GM18858 (cell line): ENCODE data around the gene BSND.
"Not testable (repeated sequence)": the region's sequence is repeated elsewhere in the genome, so short reads cannot be mapped to it uniquely, and the experiment has no call there.

ENCODE experiments used
- ATAC-seq: cut with Tn5 transposase; IDR thresholded peaks from one replicate; pipeline ENCODE4 v1.9.1; 2021; ENCODE audit not compliant: unreplicated experiment

The BSND gene

DNA sequence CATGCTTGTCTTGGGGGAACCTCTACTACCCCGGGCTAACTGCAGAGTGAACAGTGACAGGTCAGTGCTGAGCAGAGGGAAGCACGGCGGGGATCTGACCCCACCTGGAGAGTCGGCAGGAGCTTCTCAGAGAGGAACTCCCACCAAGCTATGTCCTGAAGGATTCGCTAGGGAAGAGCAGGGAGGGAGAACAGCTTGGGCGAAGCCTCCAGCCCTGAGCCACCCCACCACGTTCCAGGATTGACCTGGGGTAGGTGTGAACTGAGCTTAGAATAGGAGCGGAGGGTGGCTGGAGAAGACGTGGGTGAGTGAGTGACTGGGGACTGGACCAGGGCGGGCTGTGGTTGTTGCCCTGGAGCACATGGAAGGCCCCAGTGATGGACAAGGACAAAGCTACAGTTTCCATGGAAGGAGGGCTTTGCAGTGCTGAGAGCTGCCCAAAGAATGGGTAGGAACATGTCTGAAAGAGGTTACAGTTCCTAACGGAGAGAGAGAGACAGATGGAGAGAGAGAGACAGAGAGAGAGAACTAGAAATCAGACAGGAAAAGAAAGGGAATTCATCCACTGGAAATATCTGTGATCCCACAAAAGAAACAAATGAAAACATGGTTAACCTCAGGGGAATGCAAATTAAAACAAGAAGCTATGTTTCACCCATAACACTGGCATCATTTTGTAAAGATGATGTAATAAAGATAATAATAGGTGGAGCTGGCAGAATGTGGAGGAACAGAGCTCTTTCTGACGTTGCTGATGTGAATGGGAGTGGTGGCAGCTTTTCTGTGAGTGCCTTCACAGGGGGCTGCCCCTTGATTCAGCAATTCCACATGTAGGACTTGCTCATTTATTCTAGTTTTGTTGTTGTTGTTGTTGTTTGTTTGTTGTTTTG is 17.2 kb downstream of the BSND start:
- no peak for ATAC-seq

DNA sequence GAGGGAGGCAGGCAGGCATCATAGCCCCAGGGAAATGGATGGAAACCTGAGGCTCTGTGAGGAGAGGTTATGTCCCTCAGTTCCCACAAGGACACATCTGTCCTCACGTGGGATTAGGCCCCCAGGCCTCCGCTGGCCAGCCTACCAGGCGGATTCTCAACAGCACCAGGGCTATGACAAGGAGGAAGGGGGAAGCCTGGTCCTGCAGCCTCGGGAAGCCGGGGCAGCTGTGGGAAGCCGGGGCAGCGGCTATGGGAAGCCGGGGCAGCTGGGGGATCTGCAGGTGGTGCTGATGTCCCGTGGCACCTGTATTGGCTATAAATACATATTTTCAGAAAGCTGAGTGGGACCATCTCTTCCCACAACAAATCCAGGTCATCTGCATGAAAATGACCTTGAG is 19.7 kb downstream of the BSND start:
- no peak for ATAC-seq

DNA sequence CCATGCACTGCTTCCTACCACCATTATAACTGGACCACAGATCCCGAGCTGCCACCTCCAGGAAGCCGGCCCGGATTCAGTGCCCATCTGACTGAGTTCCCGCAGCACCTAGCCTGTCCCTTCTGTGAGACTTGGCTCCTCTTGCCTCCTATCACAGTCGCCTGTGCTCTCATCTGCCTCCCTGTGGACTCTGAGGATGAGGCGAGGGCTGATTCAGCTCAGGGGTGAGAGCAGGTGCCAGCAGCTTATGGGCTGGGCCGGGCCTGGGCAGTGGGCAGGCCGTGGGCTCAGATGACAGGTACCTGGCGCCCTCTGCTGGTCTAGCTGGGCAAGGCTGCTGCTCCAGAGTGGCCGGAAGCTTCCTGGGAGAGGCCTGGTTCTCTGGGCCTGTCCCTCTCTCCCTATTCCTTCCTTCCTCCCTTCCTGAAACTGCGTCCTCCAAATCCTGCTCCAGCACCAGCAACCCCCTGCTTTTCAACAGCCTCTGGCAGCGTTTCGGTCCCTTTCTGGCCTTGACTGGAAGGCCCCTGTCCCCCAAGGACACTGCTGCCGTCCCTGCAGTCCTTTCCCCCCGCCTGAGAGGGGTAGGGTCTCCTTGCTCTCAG is 23.3 kb downstream of the BSND start:
- no peak for ATAC-seq

DNA sequence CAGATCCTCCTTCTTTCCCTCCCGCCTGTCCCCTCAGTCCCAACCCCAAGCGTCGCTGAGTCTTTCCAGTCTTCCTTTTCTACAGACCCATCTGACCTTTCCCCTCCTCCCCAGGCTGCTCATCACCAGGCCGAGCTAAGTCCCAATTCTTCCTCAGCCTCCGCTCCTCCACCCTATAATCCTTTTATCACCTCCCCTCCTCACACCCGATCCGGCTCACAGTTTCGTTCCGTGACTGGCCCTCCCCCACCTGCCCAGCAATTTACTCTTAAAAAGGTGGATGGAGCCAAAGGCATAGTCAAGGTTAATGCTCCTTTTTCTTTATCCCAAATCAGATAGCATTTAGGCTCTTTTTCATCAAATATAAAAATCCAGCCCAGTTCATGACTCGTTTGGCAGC is 25.4 kb downstream of the BSND start:
- not testable (repeated sequence) for ATAC-seq

DNA sequence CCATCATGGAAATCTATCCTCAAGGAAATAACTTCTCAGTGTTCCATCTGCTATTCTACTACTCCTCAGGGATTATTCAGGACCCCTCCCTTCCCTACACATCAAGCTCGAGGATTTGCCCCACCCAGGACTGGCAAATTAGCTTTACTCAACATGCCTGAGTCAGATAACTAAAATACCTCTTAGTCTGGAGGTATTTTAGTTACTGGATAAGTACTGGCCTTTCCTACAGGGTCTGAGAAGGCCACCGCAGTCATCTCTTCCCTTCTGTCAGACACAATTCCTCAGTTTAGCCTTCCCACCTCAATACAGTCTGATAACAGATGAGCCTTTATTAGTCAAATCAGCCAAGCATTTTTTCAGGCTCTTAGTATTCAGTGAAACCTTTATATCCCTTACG is 27.9 kb downstream of the BSND start:
- not testable (repeated sequence) for ATAC-seq

DNA sequence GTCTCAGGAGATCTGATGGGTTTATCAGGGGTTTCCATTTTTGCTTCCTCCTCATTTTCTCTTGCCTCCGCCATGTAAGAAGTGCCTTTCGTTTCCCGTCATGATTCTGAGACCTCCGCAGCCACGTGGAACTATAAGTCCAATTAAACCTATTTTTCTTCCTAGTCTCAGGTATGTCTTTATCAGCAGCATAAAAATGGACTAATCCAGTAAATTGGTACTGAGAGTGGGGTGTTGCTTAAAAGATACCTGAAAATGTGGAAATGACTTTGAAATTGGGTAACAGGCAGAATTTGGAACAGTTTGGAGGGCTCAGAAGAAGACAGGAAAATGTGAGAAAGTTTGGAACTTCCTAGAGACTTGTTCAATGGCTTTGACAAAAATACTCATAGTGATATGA is 32.4 kb downstream of the BSND start:
- ATAC-seq, result not testable (repeated sequence)

DNA sequence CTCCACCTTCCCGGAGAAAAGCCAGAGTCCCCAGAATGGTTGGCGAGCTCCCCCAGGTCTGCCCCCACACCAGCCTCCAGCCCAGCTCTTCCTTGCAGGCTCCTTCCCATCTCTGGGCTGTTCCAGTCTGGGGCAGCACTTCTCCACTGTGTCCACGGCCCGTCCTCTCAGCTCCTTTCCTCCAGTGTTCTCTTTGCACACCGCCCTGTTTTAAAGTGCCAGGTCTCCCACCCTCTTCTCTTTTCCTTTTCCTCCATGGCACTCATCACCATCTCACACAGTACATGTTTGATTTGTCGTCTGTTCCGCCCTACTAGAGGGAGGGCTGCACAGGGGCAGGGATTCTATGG is 34.5 kb downstream of the BSND start:
- no peak for ATAC-seq

DNA sequence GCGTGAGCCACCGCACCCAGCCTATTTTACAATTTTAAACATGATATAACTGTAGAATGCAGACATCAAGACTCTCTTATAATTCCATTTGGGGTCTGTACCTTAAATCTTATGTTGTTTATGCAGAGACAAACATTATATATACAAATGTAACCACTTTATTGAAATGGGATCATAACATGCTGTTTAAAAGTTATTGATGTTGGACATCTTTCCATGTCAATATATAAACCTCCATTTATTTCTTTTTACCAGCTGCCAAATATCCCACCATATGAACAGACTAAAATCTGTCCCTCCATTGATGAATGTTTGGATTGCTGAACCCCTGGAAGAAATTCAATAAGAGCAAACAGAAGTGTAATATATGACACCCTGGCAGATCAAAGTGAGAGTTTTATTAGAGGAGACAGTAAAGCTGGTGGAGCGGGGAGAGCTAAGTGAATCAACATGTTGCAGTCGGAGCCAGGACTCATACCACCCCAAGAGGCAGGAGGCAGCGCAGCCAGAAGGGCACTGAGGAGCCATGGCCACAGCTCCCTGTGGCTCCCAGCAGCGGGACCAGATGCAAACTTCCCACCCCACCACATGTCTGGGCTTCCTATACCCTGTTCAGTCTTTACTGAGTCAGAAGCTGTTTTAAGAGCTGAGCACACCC is 35.9 kb downstream of the BSND start:
- ATAC-seq, result no peak

DNA sequence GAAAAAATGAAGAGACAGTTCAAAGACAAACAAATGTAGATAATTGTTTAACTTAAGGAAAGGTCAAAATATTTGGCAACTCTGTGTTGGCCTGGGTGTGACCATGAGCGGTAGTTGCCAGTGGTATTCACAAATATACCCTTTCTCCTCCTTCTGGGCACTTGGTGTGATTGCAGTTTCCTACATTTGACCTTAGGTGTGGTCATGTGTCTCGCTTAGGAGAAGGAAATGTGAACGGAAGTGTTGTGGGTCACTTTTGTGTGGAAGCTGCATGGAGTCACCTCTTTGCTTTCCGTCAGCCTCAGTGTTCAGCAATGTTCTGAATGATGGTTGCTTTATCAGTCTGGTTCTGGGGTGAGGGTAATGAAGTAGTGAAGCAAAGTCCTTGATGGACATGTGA is 37.2 kb downstream of the BSND start:
- no peak for ATAC-seq

DNA sequence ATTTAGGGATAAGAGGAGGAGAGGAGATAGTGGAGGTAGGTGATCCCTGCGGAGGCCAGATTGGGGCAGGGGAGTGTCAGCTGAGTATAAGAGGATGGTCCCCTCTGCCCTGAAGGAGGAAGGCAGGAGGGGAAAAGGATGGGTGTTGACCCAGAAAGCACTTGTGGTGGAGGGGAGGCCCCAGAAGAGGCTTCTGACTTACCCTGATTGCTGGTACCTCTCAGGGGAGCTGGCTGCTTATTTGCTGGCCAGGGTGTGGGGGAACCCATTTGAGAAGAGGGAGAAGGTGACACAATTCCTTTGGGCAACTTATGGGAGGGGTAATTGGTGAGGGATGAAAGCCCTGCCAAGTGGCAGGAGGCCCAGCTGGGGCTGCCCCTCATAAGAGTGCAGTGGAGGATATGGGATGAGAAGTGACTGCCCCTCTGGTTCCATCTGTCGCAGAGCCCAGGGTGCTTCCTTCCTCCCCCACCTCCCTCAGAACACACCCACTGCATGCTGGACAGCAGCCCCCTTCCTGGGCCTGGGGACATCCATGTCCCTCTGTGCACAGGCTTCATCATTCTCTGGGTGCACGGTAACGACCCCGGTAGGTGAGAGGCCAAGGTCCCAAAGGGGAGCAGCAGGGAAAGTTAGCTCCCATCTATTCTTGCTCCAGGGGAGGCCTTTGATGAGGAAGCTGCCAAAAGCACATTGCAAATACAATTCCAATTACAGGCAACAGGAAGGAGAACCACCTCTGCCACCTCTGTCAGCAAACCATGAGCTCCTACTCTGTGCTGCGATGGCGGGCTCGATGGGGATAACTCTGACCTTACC is 39.2 kb downstream of the BSND start:
- ATAC-seq, result no peak

DNA sequence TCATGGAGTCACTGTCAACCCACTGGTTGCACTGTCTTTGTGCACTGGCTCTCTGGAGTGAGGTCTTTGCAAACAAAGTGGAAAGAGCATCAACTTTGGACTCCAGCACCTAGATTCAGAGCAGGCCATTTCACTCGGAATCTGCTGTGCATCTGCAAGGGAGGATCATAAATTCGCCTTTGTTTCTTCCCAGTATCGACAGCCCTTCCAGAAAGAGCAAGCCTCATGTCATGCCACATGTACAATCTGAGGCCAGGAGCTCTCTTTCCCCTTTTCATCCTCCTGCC is 39.8 kb downstream of the BSND start:
- no peak for ATAC-seq

DNA sequence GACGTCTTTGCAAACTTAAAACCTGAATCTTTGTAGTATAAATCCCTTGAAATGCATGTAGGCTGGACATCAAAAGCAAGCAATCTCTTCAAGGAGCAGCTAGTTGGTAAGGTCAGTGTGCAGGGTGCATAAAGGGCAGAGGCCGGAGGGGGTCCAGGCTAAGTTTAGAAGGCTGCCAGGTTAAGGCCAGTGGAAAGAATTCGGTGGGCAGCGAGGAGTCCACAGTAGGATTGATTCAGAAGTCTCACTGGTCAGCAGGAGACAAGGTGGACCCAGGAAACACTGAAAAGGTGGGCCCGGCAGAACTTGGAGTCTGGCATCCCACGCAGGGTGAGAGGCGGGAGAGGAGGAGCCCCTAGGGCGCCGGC is 40.2 kb downstream of the BSND start:
- ATAC-seq, result no peak

DNA sequence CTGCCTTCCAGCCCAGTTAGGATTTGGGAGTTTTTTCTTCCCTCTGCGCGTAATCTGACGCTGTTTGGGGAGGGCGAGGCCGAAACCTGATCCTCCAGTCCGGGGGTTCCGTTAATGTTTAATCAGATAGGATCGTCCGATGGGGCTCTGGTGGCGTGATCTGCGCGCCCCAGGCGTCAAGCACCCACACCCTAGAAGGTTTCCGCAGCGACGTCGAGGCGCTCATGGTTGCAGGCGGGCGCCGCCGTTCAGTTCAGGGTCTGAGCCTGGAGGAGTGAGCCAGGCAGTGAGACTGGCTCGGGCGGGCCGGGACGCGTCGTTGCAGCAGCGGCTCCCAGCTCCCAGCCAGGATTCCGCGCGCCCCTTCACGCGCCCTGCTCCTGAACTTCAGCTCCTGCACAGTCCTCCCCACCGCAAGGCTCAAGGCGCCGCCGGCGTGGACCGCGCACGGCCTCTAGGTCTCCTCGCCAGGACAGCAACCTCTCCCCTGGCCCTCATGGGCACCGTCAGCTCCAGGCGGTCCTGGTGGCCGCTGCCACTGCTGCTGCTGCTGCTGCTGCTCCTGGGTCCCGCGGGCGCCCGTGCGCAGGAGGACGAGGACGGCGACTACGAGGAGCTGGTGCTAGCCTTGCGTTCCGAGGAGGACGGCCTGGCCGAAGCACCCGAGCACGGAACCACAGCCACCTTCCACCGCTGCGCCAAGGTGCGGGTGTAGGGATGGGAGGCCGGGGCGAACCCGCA is 40.8 kb downstream of the BSND start, which contains the start of gene PCSK9:
Gene PCSK9, plus strand, starts transcription at position 207 of the 741 bp plus-strand sequence. Its CDS starts 290 bp downstream, at position 497.
- ATAC-seq, result no peak

DNA sequence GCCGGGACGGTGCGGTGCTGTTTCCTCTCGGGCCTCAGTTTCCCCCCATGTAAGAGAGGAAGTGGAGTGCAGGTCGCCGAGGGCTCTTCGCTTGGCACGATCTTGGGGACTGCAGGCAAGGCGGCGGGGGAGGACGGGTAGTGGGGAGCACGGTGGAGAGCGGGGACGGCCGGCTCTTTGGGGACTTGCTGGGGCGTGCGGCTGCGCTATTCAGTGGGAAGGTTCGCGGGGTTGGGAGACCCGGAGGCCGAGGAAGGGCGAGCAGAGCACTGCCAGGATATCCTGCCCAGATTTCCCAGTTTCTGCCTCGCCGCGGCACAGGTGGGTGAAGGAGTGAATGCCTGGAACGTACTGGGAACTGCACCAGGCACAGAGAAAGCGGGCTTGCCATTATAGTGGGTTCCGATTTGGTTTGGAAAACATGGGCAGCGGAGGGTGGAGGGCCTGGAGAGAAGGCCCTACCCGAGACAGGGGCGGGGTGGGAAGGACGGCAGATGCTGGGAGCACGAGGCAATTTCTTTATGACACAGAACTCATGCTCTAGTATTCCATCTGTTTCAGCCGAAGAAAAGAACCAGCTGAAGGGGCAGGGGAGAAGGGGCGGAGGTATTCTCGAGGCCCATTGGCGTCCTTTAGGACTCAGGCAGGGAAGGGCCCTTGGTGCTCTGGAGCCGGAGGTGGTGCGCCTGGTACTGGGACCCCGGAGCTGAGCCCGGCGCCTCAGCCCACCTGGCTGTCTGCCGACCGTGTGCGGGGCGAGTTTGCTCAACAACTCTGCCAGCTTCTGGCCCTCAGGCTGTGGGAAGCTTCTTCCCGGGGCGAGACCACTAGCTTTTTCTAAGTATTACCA is 41.6 kb downstream of the BSND start:
- ATAC-seq, result no peak

DNA sequence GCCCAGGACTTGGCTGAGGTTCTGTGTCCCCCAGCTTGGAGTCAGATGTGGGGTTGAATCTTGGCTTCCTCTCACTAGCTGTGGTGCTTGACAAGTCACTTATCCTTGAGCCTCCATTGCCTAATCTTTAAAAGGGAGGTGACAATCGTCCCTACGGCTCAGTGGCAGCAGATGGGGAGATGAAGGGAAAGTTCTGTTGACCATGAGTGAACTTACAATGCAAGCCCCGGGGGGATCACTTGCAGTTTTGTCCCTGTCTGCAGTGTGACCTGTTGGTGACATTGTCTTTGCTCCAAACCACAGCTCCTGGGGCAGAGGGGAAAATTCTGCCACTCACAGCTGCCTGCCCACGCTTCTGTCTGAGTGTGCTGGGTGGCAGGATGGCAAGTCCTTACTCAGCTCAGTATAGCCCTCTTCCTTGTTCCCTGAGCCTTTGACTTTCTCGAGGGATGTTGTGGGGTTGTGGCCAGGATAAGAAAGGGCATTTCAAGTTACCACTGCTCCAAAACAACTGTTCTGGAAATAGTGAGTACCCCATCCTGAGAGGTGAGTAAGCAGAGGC is 42.3 kb downstream of the BSND start:
- no peak for ATAC-seq

DNA sequence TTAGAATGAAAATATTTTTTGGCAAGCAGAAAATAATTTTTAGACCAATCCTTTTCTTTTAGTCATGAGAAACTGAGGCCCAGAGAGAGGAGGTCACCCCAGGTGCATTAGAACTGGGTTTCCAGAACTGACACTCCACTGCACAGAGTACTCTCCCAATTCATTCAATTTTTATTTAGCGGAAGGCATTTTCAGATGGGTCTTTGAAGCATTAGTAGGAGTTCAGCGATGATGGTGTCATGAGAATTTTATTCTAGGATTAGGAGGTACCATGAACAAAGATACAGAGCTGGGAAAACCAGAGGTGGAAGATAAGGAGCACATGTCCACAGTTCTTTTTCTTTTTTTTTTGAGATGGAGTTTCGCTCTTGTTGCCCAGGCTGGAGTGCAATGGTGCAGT is 42.9 kb downstream of the BSND start:
- no peak for ATAC-seq

DNA sequence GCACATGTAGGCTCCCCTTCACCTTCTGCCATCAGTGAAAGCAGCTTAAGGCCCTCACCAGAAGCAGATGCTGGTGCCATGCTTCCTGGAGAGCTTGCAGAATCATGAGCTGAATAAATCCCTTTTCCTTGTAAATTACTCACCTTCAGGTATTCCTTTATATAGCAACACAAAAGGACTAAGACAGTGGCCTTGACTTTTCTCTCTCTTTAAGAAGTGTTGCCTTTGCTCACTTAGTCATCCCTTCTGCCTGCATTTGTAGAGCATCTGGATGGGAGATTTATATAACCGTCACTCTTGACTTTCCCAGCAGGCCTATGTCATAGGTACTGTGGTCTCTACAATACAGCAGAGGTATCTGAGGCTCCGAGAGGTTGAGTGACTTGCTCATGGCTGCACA is 44.3 kb downstream of the BSND start:
- ATAC-seq, result no peak

DNA sequence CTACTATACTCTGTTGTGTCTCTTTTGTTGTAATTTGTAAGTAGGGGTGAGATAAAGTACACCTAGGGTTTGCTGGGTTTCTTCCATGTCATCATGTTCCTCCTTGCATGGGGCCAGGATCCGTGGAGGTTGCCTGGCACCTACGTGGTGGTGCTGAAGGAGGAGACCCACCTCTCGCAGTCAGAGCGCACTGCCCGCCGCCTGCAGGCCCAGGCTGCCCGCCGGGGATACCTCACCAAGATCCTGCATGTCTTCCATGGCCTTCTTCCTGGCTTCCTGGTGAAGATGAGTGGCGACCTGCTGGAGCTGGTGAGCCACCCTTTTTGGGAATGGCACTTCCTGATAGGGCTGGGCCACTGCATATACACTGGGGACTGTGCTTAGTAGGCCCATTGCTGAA is 45.0 kb downstream of the BSND start:
- no peak for ATAC-seq

DNA sequence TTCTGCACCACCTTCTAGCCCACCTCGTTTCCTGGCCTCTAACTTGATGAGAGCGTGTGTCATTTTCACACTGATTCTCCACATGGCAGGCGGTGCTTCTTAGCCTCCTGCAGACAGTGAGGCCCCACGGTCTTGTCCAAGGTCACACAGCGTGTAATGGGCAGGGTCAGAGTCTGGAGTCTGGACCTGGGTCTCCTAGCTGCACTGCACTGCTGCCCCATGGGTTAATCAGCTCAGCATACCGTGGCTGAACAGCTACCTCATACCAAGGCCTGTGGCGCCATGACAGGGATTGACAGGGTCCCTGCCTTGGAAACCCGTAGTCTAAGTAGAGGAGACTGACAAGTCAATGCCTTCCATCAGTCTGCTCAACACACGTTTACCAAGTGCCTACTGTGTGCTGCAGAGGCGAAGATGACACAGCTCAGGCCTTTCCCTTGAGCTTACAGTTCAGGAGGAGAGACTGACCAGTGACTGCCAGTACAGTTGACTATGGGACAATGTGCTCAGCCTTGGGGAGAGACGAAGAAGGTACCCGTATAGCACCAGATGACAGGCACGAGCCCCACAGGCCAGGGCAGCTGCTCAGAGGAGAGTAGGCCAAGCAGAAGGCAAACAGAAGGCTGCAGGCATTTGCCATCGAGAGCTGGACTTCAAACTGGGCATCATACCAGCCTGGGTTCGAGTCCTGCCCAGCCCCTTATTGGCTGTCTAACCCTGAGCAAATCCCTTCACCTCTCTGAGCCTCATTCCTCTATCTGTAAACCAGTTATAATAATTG is 46.1 kb downstream of the BSND start:
- no peak for ATAC-seq
